Measurements from ENCODE around the gene STX12. TPM values are rescaled to one million over a fixed set of nuclear protein-coding genes. Genes with fewer than 3 reads are reported as not detected.

The STX12 gene
- total RNA-seq, 1 donor from 2014 or later = 47.7 TPM

DNA sequence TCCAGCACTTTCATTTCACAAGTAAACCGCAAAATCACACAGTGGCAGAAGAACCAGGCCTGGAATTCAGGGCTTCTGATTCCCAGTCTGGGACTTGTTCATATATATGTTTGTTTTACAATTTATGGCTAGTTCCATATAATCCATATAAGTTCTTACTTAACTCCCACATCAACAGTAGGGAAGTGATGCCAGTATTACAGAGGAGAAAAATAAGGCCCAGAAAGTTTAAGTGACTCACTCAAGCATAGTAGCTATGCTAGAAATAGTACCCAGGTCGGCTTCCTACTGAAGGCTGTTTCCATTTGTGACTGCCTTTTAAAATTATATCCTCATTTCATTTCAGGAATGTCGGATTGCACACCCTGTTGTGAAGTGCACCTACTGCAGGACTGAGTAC lies 45.9 kb upstream of the STX12 start:
- H3K9me3 Mint-ChIP-seq (ENCODE audit: unreplicated experiment) = no peaks in the 10 kb centered on the region
- H3K4me3 Mint-ChIP-seq (ENCODE audit: unreplicated experiment) = no peak overlapping the region
- no peak overlapping the region for H3K27ac Mint-ChIP-seq (ENCODE audit: unreplicated experiment)
- H3K36me3 Mint-ChIP-seq (ENCODE audit: unreplicated experiment) = peaks cover 6% of the 10 kb centered on the region
- peaks cover 3% of the 10 kb centered on the region for H3K4me1 Mint-ChIP-seq (ENCODE audit: low read depth, unreplicated experiment)
- no peak for DNase-seq
- H3K27me3 Mint-ChIP-seq (ENCODE audit: unreplicated experiment) = no peaks in the 10 kb centered on the region
- TF ChIP-seq, protein P1, sequence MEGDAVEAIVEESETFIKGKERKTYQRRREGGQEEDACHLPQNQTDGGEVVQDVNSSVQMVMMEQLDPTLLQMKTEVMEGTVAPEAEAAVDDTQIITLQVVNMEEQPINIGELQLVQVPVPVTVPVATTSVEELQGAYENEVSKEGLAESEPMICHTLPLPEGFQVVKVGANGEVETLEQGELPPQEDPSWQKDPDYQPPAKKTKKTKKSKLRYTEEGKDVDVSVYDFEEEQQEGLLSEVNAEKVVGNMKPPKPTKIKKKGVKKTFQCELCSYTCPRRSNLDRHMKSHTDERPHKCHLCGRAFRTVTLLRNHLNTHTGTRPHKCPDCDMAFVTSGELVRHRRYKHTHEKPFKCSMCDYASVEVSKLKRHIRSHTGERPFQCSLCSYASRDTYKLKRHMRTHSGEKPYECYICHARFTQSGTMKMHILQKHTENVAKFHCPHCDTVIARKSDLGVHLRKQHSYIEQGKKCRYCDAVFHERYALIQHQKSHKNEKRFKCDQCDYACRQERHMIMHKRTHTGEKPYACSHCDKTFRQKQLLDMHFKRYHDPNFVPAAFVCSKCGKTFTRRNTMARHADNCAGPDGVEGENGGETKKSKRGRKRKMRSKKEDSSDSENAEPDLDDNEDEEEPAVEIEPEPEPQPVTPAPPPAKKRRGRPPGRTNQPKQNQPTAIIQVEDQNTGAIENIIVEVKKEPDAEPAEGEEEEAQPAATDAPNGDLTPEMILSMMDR (IDR thresholded peaks at IDR 0.05; ENCODE audit: partially characterized antibody, unreplicated experiment) = no peak

DNA sequence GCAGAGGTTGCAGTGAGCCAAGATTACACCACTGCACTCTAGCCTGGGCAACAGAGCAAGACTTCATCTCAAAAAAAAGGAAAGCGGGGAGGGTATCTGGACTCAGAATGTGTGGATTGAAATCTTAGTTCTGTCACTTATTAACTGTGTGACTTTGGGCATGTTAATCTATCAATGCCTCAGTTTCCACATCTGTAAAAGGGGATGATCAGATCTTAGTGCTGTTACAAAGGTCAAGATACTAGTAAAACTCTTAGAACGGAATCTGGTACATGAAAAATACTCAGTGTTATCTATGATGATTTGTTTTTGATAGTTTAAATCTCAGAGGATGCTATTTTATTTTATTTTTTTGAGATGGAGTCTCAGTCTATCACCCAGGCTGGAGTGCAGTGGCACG lies 36.8 kb upstream of the STX12 start:
- Mint-ChIP-seq H3K27ac (ENCODE audit: unreplicated experiment) (no peak overlapping the region), H3K4me3 (ENCODE audit: unreplicated experiment) (no peak overlapping the region), H3K4me1 (ENCODE audit: low read depth, unreplicated experiment) (no peaks in the 10 kb centered on the region), H3K27me3 (ENCODE audit: unreplicated experiment) (no peaks in the 10 kb centered on the region), H3K36me3 (ENCODE audit: unreplicated experiment) (peaks cover 5% of the 10 kb centered on the region), H3K9me3 (ENCODE audit: unreplicated experiment) (no peaks in the 10 kb centered on the region)
- TF ChIP-seq, protein P1 (IDR thresholded peaks at IDR 0.05; ENCODE audit: partially characterized antibody, unreplicated experiment) = no peak
- no peak for DNase-seq

DNA sequence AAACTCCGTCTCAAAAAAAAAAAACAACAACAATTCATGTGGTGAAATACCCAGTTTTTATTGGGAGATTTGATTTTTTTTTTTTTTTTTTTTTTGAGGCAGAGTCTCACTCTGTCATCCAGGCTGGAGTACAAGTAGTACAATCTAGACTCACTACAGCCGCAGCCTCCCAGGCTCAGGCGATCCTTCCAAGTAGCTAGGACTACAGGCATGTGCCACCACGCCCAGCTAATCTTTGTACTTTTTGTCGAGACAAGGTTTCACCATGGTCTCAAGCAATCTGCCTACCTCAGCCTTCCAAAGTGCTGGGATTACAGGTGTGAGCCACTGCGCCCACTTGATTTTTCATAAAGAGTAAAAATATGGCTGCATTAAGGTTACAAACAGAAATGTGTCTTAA lies 31.9 kb upstream of the STX12 start:
- H3K27ac Mint-ChIP-seq (ENCODE audit: unreplicated experiment) = no peak overlapping the region
- H3K4me3 Mint-ChIP-seq (ENCODE audit: unreplicated experiment) = no peak overlapping the region
- TF ChIP-seq, protein P1 (IDR thresholded peaks at IDR 0.05; ENCODE audit: partially characterized antibody, unreplicated experiment) = no peak
- no peaks in the 10 kb centered on the region for H3K27me3 Mint-ChIP-seq (ENCODE audit: unreplicated experiment)
- DNase-seq = no peak
- H3K9me3 Mint-ChIP-seq (ENCODE audit: unreplicated experiment) = peaks cover 3% of the 10 kb centered on the region
- H3K4me1 Mint-ChIP-seq (ENCODE audit: low read depth, unreplicated experiment) = no peaks in the 10 kb centered on the region
- H3K36me3 Mint-ChIP-seq (ENCODE audit: unreplicated experiment) = no peaks in the 10 kb centered on the region

DNA sequence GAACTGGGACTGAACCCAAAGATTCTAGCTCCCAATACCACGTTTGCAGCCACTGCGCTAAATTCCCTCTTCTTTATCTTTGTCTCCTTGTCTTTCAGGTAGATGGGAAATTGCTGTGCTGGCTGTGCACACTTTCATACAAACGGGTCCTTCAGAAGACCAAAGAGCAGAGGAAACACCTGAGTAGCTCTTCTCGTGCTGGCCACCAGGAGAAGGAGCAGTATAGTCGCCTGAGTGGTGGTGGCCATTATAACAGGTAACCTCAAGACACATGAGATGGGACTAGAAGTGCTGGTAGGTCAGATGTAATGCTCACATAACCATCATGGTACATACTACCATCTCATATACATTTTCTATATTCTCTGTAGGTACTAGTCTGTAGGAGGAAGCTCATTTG lies 28.5 kb upstream of the STX12 start:
- H3K36me3 Mint-ChIP-seq (ENCODE audit: unreplicated experiment) = no peaks in the 10 kb centered on the region
- H3K9me3 Mint-ChIP-seq (ENCODE audit: unreplicated experiment) = peaks cover 3% of the 10 kb centered on the region
- no peak overlapping the region for H3K27ac Mint-ChIP-seq (ENCODE audit: unreplicated experiment)
- DNase-seq = no peak
- TF ChIP-seq, protein P1 (IDR thresholded peaks at IDR 0.05; ENCODE audit: partially characterized antibody, unreplicated experiment) = no peak
- no peaks in the 10 kb centered on the region for H3K4me1 Mint-ChIP-seq (ENCODE audit: low read depth, unreplicated experiment)
- no peaks in the 10 kb centered on the region for H3K27me3 Mint-ChIP-seq (ENCODE audit: unreplicated experiment)
- H3K4me3 Mint-ChIP-seq (ENCODE audit: unreplicated experiment) = no peak overlapping the region

DNA sequence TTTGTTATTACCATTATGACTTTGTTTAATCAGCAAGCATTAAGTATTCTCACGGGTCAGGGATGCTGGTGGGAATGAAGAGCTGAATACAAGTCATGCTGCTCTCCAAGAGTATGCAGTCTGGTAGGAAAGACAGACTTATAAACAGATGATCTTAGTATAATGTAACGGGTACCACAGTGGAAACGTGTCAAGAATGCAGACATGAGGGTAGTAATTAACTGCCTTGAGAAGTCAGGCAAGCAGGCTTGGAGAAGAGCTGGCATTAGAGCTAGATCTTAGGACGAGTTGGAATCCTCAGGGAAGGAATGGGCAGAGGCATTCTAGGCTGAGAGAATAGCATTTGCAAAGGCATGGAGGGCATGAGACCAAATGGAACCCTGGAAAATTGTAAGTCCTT lies 27.6 kb upstream of the STX12 start:
- peaks cover 3% of the 10 kb centered on the region for H3K9me3 Mint-ChIP-seq (ENCODE audit: unreplicated experiment)
- no peaks in the 10 kb centered on the region for H3K27me3 Mint-ChIP-seq (ENCODE audit: unreplicated experiment)
- TF ChIP-seq, protein P1 (IDR thresholded peaks at IDR 0.05; ENCODE audit: partially characterized antibody, unreplicated experiment) = no peak
- DNase-seq = no peak
- H3K27ac Mint-ChIP-seq (ENCODE audit: unreplicated experiment) = no peak overlapping the region
- no peaks in the 10 kb centered on the region for H3K36me3 Mint-ChIP-seq (ENCODE audit: unreplicated experiment)
- no peak overlapping the region for H3K4me3 Mint-ChIP-seq (ENCODE audit: unreplicated experiment)
- H3K4me1 Mint-ChIP-seq (ENCODE audit: low read depth, unreplicated experiment) = no peaks in the 10 kb centered on the region
